Muscle of back (tissue), 13 donors: Measurements from ENCODE around the gene RASL12. TPM values are rescaled to one million over a fixed set of nuclear protein-coding genes. Genes with fewer than 3 reads are reported as not detected.
"Not testable (repeated sequence)": the region's sequence is repeated elsewhere in the genome, so short reads cannot be mapped to it uniquely, and the experiment has no call there.

Source experiments
- DNase-seq, 3 donors: peaks; one replicate each; pipeline versions ENCODE4 v3.0.0 to v3.0.0-alpha.2; 2013
- long read RNA-seq, 9 donors: transcript quantifications; one replicate each; lab custom pipeline, GENCODE V29; 2026
- polyA plus RNA-seq, 10 donors: library from polyadenylated mRNA; unstranded; fragments of 120-200 nt; gene quantifications; one replicate each; pipeline ENCODE4 v1.2.1, GENCODE V29; 2013; ENCODE audit not compliant: insufficient read length in 10 of 10

RASL12 gene
- 10 to 100 TPM; 10.9 to 16.4 (median 12.7) TPM for polyA plus RNA-seq
- long read RNA-seq, donor 1, transcript RASL12-201 (5 exons, 2,640 nt) = major isoform, 6 of 6 reads
- long read RNA-seq, donor 1, partial matches to known transcripts = 0 of 6 reads
- long read RNA-seq, donor 1, other reads (novel, unspliced or antisense) = 0 of 6 reads
- long read RNA-seq, donor 2, partial matches to known transcripts = 0 of 3 reads
- long read RNA-seq, donor 2, other reads (novel, unspliced or antisense) = 0 of 3 reads
- long read RNA-seq, donor 3 = 0 reads
- long read RNA-seq, donor 4, partial matches to known transcripts = 0 of 3 reads
- long read RNA-seq, donor 4, other reads (novel, unspliced or antisense) = 0 of 3 reads
- long read RNA-seq, donor 5, transcript RASL12-201 (5 exons, 2,640 nt) = major isoform, 10 of 10 reads
- long read RNA-seq, donor 5, partial matches to known transcripts = 0 of 10 reads
- long read RNA-seq, donor 5, other reads (novel, unspliced or antisense) = 0 of 10 reads
- long read RNA-seq, donor 6, transcript RASL12-201 (5 exons, 2,640 nt) = major isoform, 7 of 8 reads
- long read RNA-seq, donor 6, partial matches to known transcripts = 0 of 8 reads
- long read RNA-seq, donor 6, other reads (novel, unspliced or antisense) = 0 of 8 reads
- long read RNA-seq, donor 7, partial matches to known transcripts = 0 of 3 reads
- long read RNA-seq, donor 7, other reads (novel, unspliced or antisense) = 0 of 3 reads
- long read RNA-seq, donor 8, partial matches to known transcripts = 0 of 2 reads
- long read RNA-seq, donor 8, other reads (novel, unspliced or antisense) = 0 of 2 reads
- long read RNA-seq, donor 9 = 0 reads

- peak in 1 of 3 donors; percentile 66 for DNase-seq
These were observed at the start of gene RASL12 for GRCh38 chr15:65067645-65068402. TSS of gene RASL12 (minus strand) at chr15:65067991. CDS start at chr15:65067835, 156 bp downstream.

GRCh38 chr15:65115542-65115941 is 47.8 kb upstream of the RASL12 start:
- no peak for DNase-seq

GRCh38 chr15:65115086-65115485 is 47.3 kb upstream of the RASL12 start, which contains the start of gene UBAP1L:
TSS of gene UBAP1L (minus strand) at chr15:65115200. CDS start at chr15:65106215, 8,985 bp downstream.
- DNase-seq = no peak

- no peak for DNase-seq
These were observed 43.0 kb upstream of the RASL12 start for GRCh38 chr15:65110676-65111292.

- no peak for DNase-seq
These were observed 38.3 kb upstream of the RASL12 start for GRCh38 chr15:65106011-65106590.

- no peak for DNase-seq
These were observed 37.2 kb upstream of the RASL12 start for GRCh38 chr15:65105038-65105437.

- no peak for DNase-seq
These were observed 35.1 kb upstream of the RASL12 start for GRCh38 chr15:65102912-65103311.

GRCh38 chr15:65101891-65102708 is 34.3 kb upstream of the RASL12 start:
- no peak for DNase-seq

- DNase-seq = peak; percentile 59 to 86 (median 79)
These were observed 33.7 kb upstream of the RASL12 start for GRCh38 chr15:65101411-65101890.

GRCh38 chr15:65100442-65100841 is 32.7 kb upstream of the RASL12 start:
- no peak for DNase-seq

GRCh38 chr15:65099801-65100200 is 32.0 kb upstream of the RASL12 start:
- not testable (repeated sequence) for DNase-seq

GRCh38 chr15:65099336-65099735 is 31.5 kb upstream of the RASL12 start:
- no peak for DNase-seq

GRCh38 chr15:65097651-65098263 is 30.0 kb upstream of the RASL12 start:
- no peak for DNase-seq

GRCh38 chr15:65096481-65097385 is 28.9 kb upstream of the RASL12 start:
- no peak for DNase-seq

- no peak for DNase-seq
These were observed 27.9 kb upstream of the RASL12 start for GRCh38 chr15:65095747-65096104.

GRCh38 chr15:65095011-65095746 is 27.4 kb upstream of the RASL12 start:
- no peak for DNase-seq

- no peak for DNase-seq
These were observed 26.7 kb upstream of the RASL12 start for GRCh38 chr15:65094294-65094995.
